MG63 (cell line): Measurements from ENCODE around the gene TANC1. TPM values are rescaled to one million over a fixed set of nuclear protein-coding genes. Genes with fewer than 3 reads are reported as not detected.

ENCODE experiments used
- DNase-seq: peaks from one replicate; pipeline ENCODE4 v3.0.0-alpha.2; 2020
- H3K27me3 ChIP-seq: fragments of 250-450 bp; sonication (Bioruptor Pico); 2 replicates; pipeline ENCODE4 v1.5.1; 2020; ENCODE audit warnings: mild to moderate bottlenecking, moderate library complexity
- H3K36me3 ChIP-seq: fragments of 250-450 bp; sonication (Bioruptor Pico); 2 replicates; pipeline ENCODE4 v1.5.1; 2020; ENCODE audit warnings: mild to moderate bottlenecking, moderate library complexity
- H3K4me3 ChIP-seq: fragments of 250-450 bp; sonication (Bioruptor Pico); 2 replicates; pipeline ENCODE4 v1.5.1; 2020; ENCODE audit warnings: mild to moderate bottlenecking, moderate library complexity
- H3K9me3 ChIP-seq: fragments of 250-450 bp; sonication (Bioruptor Pico); 2 replicates; pipeline ENCODE4 v1.5.1; 2020; ENCODE audit warnings: mild to moderate bottlenecking, moderate library complexity
- total RNA-seq: library from RNA; depleted of rRNA; stranded (reverse); fragments of >200 nt; shearing (Covaris generic); gene quantifications from 2 replicates; pipeline ENCODE4 v1.2.3, GENCODE V29; 2014; ENCODE audit warnings: low replicate concordance

The TANC1 gene
- total RNA-seq, 1 experiment from 2014 or later = 8.8 TPM

DNA sequence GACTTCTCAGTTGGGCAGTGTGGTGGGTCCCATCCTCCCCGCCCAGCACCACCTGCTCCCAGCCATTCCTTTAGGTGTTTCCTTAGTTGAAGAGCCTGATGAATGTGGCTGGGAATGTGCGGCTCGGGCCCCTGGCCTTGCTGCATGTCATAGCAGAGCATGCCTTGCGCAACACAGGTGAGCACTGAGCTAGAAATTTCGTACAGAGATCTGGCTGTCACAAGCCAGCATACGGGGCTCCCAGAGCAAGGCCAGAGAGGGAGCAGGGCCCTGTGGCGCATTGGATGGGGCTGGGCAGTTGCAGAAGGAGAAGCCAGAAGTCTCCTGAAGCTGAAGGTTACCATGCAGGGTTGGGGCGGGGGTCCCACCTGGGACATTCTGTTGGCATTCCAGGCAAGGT, 188.4 kb downstream of the TANC1 start:
- no peaks in the 10 kb centered on the region for H3K9me3 ChIP-seq
- no peaks in the 10 kb centered on the region for H3K27me3 ChIP-seq
- H3K36me3 ChIP-seq = no peaks in the 10 kb centered on the region; the same call in 1 of the 2 replicates
- no peak for DNase-seq
- no peak overlapping the region for H3K4me3 ChIP-seq

DNA sequence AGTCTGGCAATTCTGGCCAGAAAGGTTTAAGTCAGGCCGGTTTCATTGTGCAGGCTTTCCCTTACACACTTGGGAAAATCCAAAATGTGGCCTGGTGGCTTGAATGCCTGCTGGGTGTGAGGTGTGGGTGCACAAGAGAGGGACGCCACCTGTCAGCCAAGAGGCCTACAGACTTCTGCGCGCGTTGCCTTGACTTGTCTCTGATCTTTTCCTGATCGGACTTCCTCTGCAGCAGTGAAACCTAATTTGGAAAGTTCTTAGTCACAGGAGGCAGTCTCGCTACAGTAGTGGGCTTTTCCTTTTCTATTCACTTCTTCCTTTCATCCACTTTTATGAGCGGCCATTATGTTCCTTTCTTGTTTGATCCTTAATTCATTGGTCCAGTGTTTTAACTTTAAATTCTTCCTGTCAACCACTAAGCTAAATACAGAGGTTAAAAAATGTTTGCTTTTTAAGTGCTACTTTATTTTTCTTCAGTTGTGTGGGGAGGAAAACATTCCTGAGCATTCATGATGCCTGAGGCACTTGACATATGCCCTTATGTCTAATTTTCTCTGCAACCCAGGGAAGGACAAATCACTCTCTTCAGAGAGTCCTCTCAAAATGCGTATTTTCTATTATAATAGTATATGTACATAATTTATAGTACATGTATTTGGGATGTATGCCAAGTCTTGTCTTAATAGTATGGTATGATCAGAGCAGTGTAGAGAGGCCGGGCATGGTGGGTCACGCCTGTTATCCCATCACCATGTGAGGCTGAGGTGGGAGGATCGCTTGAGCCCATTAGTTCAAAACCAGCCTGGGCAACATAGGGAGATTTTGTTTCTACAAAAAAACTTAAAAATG, 189.1 kb downstream of the TANC1 start:
- Histone ChIP-seq H3K27me3 (no peaks in the 10 kb centered on the region), H3K36me3 (no peaks in the 10 kb centered on the region; the same call in 1 of the 2 replicates)
- DNase-seq = no peak

GRCh38 chr2:159160412-159160811, 192.0 kb downstream of the TANC1 start:
- Histone ChIP-seq H3K4me3 (no peak overlapping the region), H3K27me3 (no peaks in the 10 kb centered on the region), H3K36me3 (peaks cover 7% of the 10 kb centered on the region), H3K9me3 (no peaks in the 10 kb centered on the region)
- no peak for DNase-seq

More for the DNA sequence above, 189.1 kb downstream of the TANC1 start:
- H3K4me3 ChIP-seq = no peak overlapping the region
- no peaks in the 10 kb centered on the region for H3K9me3 ChIP-seq

- Histone ChIP-seq H3K4me3 (no peak overlapping the region), H3K36me3 (peaks cover 7% of the 10 kb centered on the region), H3K9me3 (no peaks in the 10 kb centered on the region), H3K27me3 (no peaks in the 10 kb centered on the region)
- no peak for DNase-seq
Observed at GRCh38 chr2:159160954-159161353, 192.5 kb downstream of the TANC1 start.

DNA sequence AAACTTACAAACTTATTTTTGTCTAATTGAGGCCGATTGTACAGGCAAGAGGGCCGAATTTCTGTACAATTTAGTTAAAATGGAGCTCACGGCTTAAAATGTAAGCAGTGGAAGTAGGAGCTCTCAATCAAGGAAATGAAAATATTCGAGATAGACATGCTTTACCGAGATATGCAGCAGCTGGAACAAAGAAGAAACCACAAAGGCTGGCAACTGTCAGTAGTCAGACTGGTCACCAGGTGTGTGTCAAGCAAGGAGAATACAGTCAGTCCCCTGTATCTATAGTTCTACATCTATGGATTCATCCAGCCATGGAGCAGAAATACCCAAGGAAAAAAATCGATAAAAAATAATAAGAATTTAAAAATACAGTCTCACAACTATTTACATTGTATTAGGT, 195.5 kb downstream of the TANC1 start:
- no peaks in the 10 kb centered on the region for H3K27me3 ChIP-seq
- no peak for DNase-seq
- no peak overlapping the region for H3K4me3 ChIP-seq
- peaks cover 7% of the 10 kb centered on the region for H3K36me3 ChIP-seq
- no peaks in the 10 kb centered on the region for H3K9me3 ChIP-seq

DNA sequence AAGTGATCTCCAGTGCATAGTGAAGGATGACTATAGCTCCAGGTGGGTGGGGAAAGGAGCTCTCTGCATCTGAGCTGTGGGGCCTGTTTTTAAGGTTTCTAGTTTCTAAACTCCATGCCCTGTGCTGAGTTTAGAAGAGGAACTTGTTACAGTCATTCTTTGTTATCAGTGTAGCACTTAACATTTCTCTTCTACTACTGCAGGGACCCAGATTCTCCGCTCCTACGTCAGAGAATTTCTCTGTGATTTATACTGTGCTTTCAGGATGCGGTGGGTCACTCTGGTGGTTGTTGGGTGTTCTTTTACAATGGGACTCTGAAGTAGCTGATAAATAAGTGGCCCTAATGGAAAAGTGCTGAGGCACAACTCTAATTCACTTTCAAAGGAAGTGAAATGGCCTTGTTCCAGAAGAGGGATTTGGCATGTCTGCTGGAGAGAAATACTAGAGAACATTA, 196.0 kb downstream of the TANC1 start:
- Histone ChIP-seq H3K27me3 (no peaks in the 10 kb centered on the region), H3K9me3 (no peaks in the 10 kb centered on the region), H3K36me3 (peaks cover 7% of the 10 kb centered on the region), H3K4me3 (no peak overlapping the region)
- no peak for DNase-seq

GRCh38 chr2:159165048-159165447, 196.6 kb downstream of the TANC1 start:
- H3K4me3 ChIP-seq = no peak overlapping the region
- H3K36me3 ChIP-seq = peaks cover 7% of the 10 kb centered on the region
- no peak for DNase-seq
- no peaks in the 10 kb centered on the region for H3K27me3 ChIP-seq
- H3K9me3 ChIP-seq = no peaks in the 10 kb centered on the region

GRCh38 chr2:159168707-159169106, 200.3 kb downstream of the TANC1 start:
- peaks cover 11% of the 10 kb centered on the region for H3K36me3 ChIP-seq
- no peak overlapping the region for H3K4me3 ChIP-seq
- no peak for DNase-seq
- no peaks in the 10 kb centered on the region for H3K27me3 ChIP-seq
- H3K9me3 ChIP-seq = no peaks in the 10 kb centered on the region

DNA sequence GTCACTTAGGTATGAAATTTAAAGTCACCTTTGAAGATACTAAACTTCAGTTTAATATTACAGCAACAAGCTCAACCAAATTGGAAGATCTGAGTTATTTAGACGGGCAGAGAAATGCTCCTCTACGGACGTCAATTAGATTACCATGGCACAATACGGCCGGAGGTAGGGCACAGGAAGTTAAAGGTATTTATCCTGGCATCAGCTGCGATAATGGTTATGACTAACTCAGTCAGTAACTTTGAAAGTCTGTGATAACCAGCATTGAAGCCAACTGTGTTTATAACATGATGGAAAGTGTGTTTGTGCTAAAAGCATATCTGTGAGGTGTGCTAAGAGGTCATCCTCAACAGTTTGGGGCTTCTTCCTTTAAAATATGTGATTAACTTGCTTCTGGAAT, 200.7 kb downstream of the TANC1 start:
- no peak overlapping the region for H3K4me3 ChIP-seq
- no peaks in the 10 kb centered on the region for H3K9me3 ChIP-seq
- no peak for DNase-seq
- peaks cover 8% of the 10 kb centered on the region; the same call in 1 of the 2 replicates for H3K36me3 ChIP-seq
- no peaks in the 10 kb centered on the region for H3K27me3 ChIP-seq

GRCh38 chr2:159172403-159172802, 204.0 kb downstream of the TANC1 start:
- H3K27me3 ChIP-seq = no peaks in the 10 kb centered on the region
- H3K4me3 ChIP-seq = no peak overlapping the region
- H3K9me3 ChIP-seq = no peaks in the 10 kb centered on the region
- no peak for DNase-seq
- H3K36me3 ChIP-seq = peaks cover 12% of the 10 kb centered on the region

DNA sequence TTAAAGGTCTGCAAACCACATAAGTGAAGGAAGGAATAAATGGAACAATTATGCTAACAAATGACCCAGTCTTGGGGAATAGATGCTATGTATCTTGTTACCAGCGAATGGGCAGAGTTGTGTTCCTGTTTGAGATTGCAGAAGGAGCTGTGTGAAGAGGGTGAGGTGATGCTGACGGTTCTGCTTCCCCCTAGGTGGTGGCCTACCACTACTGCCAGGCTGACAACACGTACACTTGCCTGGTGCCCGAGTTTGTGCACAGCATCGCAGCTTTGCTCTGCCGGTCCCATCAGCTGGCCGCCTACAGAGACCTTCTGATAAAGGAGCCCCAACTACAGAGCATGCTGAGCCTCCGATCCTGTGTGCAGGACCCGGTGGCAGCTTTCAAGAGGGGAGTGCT, 206.3 kb downstream of the TANC1 start:
- H3K36me3 ChIP-seq = peaks cover 17% of the 10 kb centered on the region
- no peak for DNase-seq
- H3K9me3 ChIP-seq = no peaks in the 10 kb centered on the region
- H3K4me3 ChIP-seq = no peak overlapping the region
- H3K27me3 ChIP-seq = no peaks in the 10 kb centered on the region

- no peak overlapping the region for H3K4me3 ChIP-seq
- peaks cover 18% of the 10 kb centered on the region for H3K36me3 ChIP-seq
- H3K9me3 ChIP-seq = no peaks in the 10 kb centered on the region
- H3K27me3 ChIP-seq = no peaks in the 10 kb centered on the region
- DNase-seq = no peak
Observed at GRCh38 chr2:159175182-159175581, 206.7 kb downstream of the TANC1 start.

DNA sequence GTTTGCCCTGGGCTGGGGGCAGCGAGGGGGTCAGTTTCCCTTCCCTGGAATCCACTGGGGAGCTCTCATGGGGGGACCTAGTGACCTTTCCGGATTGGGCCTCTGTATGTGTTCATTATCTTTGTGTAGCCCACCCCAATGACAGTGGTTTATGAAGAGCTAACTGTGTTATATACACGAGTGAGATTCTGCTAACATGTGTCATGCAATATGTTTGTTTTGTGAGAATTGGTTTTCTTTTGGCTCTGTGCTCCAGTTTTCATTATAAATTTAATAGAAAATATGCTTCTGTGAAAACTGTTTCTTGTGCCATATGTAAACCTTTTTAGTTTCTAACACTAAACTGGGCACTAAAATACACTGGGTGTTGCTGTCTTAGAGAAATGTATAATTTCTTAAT, 207.5 kb downstream of the TANC1 start:
- DNase-seq = no peak
- Histone ChIP-seq H3K36me3 (peaks cover 21% of the 10 kb centered on the region), H3K9me3 (no peaks in the 10 kb centered on the region), H3K27me3 (no peaks in the 10 kb centered on the region), H3K4me3 (no peak overlapping the region)

DNA sequence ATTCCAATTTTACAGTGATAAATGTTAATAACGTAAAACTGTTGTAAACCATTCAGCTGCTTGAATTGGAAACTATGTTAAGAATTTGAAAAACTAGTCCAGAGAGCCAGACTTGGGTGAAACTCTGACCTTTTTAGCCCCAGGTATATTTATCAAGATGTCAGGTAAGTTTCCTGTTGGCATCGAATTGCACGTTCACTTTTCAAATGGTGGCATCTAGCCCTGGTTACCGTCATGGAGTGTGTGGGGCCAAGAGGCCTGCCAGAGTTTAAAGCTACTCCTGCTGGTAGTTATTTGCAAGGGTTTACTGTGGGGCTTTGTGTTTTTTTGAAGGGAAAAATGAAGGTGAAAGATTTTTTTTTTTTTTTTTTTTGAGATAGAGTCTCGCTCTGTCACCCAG, 208.1 kb downstream of the TANC1 start:
- no peaks in the 10 kb centered on the region for H3K9me3 ChIP-seq
- H3K27me3 ChIP-seq = no peaks in the 10 kb centered on the region
- DNase-seq = no peak
- H3K4me3 ChIP-seq = no peak overlapping the region
- H3K36me3 ChIP-seq = peaks cover 16% of the 10 kb centered on the region

DNA sequence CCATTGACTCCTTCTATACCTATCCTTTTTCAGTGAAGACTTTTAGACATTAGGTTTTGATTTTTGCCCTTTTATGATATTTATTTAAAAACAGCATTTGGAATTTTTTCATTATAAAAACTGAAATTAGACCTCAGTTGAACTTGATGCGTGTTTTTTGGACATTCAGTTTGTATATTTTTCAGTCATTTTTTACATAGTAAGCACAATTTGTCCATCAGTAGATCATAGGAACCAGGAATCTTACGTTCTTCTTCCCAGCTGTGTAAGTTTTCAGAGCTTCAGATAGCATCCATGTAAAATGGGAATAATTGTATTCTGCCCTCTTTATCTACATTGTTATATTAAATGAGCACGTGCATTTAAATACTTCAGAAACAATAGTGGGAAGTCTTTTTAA, 208.9 kb downstream of the TANC1 start:
- Histone ChIP-seq H3K4me3 (no peak overlapping the region), H3K27me3 (no peaks in the 10 kb centered on the region), H3K9me3 (no peaks in the 10 kb centered on the region), H3K36me3 (peaks cover 15% of the 10 kb centered on the region)
- no peak for DNase-seq

DNA sequence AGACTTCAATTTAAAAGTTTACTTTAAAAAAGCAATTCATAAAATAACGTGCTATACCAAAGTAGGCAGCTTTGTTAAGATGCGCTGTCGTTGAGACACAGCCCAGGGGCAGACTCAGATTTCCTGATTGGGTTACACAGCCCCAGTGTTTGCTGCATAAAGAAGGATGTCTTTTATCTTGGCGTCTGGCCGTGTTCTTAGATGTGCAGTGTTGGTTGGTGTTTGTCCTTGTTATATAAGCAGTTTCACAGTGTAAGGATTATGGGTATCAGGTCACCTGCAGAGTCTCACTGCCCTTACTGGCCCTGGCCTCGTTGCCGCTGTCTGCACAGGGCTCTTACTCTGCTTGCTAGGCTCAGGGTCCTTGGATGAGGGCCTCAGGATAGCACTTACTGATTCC, 209.5 kb downstream of the TANC1 start:
- DNase-seq = no peak
- H3K36me3 ChIP-seq = peaks cover 15% of the 10 kb centered on the region

GRCh38 chr2:159179096-159179495, 210.7 kb downstream of the TANC1 start:
- Histone ChIP-seq H3K27me3 (no peaks in the 10 kb centered on the region), H3K36me3 (peaks cover 15% of the 10 kb centered on the region), H3K4me3 (no peak overlapping the region), H3K9me3 (no peaks in the 10 kb centered on the region)
- DNase-seq = no peak

More for the DNA sequence above, 209.5 kb downstream of the TANC1 start:
- Histone ChIP-seq H3K27me3 (no peaks in the 10 kb centered on the region), H3K4me3 (no peak overlapping the region), H3K9me3 (no peaks in the 10 kb centered on the region)

DNA sequence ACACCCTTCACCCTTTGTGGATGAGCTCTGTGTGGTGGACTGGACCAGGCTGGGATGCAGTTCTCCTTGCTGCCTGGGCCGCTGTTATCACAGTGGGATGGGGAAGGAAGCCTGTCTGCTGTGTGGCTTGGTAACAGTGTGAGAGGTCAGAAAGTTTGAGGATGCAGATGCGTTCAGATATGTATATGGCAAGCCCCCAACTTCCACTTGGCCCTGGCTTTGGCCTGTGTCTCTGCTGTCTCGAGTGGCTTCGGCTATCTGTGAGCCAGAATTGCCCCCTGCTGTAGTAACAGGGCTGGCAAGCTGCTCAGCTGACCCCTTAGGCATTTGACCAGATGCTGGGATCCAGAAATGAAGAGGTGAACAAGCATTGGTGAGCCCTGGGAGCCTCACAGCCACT, 211.3 kb downstream of the TANC1 start:
- Histone ChIP-seq H3K36me3 (peaks cover 15% of the 10 kb centered on the region), H3K9me3 (no peaks in the 10 kb centered on the region), H3K27me3 (no peaks in the 10 kb centered on the region), H3K4me3 (no peak overlapping the region)
- no peak for DNase-seq
